Endothelial cell of umbilical vein (primary cell): ENCODE results near the gene LGALS3.

Source experiments
- POLR2A ChIP-seq: IDR thresholded peaks from 2 replicates; pipeline ENCODE4 v1.6.1; 2012; ENCODE audit warnings: low read depth, mild to moderate bottlenecking, control low read depth, low read length
- TF ChIP-seq, protein P1 (sequence below), 2 donors: IDR thresholded peaks; 1 replicate in 1 of 2; 2 replicates in 1 of 2; pipeline ENCODE4 v1.5.1; 2011; ENCODE audit warnings: low read length in 2 of 2, mild to moderate bottlenecking in 2 of 2, moderate library complexity in 2 of 2, control low read depth in 1 of 2, inconsistent platforms in 1 of 2, low read depth in 1 of 2; ENCODE audit not compliant: insufficient read depth in 1 of 2; ENCODE audit errors: extremely low read depth in 1 of 2

DNA sequence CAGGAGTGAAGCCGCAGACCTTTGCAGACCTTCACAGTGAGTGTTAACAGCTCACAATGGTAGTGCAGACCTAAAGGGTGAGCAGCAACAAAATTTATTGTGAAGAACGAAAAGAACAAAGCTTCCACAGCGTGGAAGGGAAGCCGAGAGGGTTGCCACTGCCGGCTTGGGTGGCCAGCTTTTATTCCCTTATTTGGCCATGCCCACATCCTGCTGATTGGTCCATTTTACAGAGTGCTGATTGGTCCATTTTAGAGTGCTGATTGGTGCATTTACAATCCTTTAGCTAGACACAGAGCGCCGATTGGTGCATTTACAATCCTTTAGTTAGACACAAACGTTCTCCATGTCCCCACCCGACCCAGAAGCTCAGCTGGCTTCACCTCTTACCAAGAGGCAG, 42.1 kb upstream of the LGALS3 start:
- TF ChIP-seq POLR2A, result no peak
- TF ChIP-seq, protein P1, sequence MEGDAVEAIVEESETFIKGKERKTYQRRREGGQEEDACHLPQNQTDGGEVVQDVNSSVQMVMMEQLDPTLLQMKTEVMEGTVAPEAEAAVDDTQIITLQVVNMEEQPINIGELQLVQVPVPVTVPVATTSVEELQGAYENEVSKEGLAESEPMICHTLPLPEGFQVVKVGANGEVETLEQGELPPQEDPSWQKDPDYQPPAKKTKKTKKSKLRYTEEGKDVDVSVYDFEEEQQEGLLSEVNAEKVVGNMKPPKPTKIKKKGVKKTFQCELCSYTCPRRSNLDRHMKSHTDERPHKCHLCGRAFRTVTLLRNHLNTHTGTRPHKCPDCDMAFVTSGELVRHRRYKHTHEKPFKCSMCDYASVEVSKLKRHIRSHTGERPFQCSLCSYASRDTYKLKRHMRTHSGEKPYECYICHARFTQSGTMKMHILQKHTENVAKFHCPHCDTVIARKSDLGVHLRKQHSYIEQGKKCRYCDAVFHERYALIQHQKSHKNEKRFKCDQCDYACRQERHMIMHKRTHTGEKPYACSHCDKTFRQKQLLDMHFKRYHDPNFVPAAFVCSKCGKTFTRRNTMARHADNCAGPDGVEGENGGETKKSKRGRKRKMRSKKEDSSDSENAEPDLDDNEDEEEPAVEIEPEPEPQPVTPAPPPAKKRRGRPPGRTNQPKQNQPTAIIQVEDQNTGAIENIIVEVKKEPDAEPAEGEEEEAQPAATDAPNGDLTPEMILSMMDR (IDR thresholded peaks at IDR 0.05; ENCODE audit: extremely low read depth in 1 of 2, insufficient read depth in 1 of 2, low read depth in 1 of 2, low read length in 2 of 2), result no peak
